CD8-positive, alpha-beta memory T cell (primary cell): ENCODE data around the gene ISLR2. TPM values are rescaled to one million over a fixed set of nuclear protein-coding genes. Genes with fewer than 3 reads are reported as not detected.

ENCODE experiments used
- CTCF ChIA-PET: fragments of 350-600 bp; sonication (Branson Sonifier 250); formaldehyde crosslinking; loops from one replicate; lab custom pipeline; 2021; ENCODE audit warnings: antibody characterized with exemption; lab: Charles Lee
- POLR2A ChIA-PET: fragments of 350-600 bp; sonication (Branson Sonifier 250); formaldehyde crosslinking; loops from one replicate; lab custom pipeline; 2021; ENCODE audit warnings: antibody characterized with exemption; lab: Charles Lee
- DNase-seq, 5 donors: peaks; one replicate each; pipeline versions ENCODE4 v3.0.0 to v3.0.0-alpha.2; 2020 to 2022; ENCODE audit warnings: mixed read lengths in 1 of 5
- H3K27ac ChIP-seq: one replicate; pipeline ENCODE4 v1.7.0; 2013; ENCODE audit warnings: low read depth, mild to moderate bottlenecking, low read length, moderate library complexity
- H3K27me3 ChIP-seq: 2 replicates; pipeline ENCODE4 v1.7.0; 2013; ENCODE audit warnings: low read length, mild to moderate bottlenecking; ENCODE audit not compliant: insufficient read depth, poor library complexity, severe bottlenecking
- H3K36me3 ChIP-seq: 2 replicates; pipeline ENCODE4 v1.7.0; 2013; ENCODE audit warnings: mild to moderate bottlenecking, low read length, moderate library complexity; ENCODE audit not compliant: insufficient read depth
- H3K4me1 ChIP-seq: 2 replicates; pipeline ENCODE4 v1.7.0; 2013; ENCODE audit warnings: mild to moderate bottlenecking, low read length, moderate library complexity; ENCODE audit not compliant: insufficient read depth
- H3K4me3 ChIP-seq: 2 replicates; pipeline ENCODE4 v1.7.0; 2013; ENCODE audit warnings: mild to moderate bottlenecking, low read length
- H3K9me3 ChIP-seq: 2 replicates; pipeline ENCODE4 v1.7.0; 2013; ENCODE audit warnings: mild to moderate bottlenecking, low read length
- H3K27ac Mint-ChIP-seq, 8 donors: one replicate each; pipeline ENCODE4 v1.8.0; 2020 to 2021; ENCODE audit warnings: mixed read lengths in 8 of 8, mild to moderate bottlenecking in 6 of 8, inconsistent platforms in 3 of 8, moderate library complexity in 3 of 8
- H3K27me3 Mint-ChIP-seq, 2 donors: one replicate each; pipeline ENCODE4 v1.8.0; 2020 to 2021; ENCODE audit warnings: mixed read lengths in 2 of 2, mild to moderate bottlenecking in 1 of 2, moderate library complexity in 1 of 2
- H3K36me3 Mint-ChIP-seq, 3 donors: one replicate each; pipeline ENCODE4 v1.8.0; 2020 to 2021; ENCODE audit warnings: mixed read lengths in 3 of 3, inconsistent platforms in 1 of 3, mild to moderate bottlenecking in 1 of 3
- H3K4me1 Mint-ChIP-seq, 3 donors: one replicate each; pipeline ENCODE4 v1.8.0; 2020 to 2021; ENCODE audit warnings: mixed read lengths in 3 of 3, inconsistent platforms in 1 of 3, mild to moderate bottlenecking in 1 of 3
- H3K4me3 Mint-ChIP-seq, 7 donors: one replicate each; pipeline ENCODE4 v1.8.0; 2020 to 2021; ENCODE audit warnings: mixed read lengths in 7 of 7, mild to moderate bottlenecking in 6 of 7, moderate library complexity in 4 of 7, inconsistent platforms in 2 of 7
- H3K9me3 Mint-ChIP-seq, 5 donors: one replicate each; pipeline ENCODE4 v1.8.0; 2020 to 2022; ENCODE audit warnings: mixed read lengths in 5 of 5, mild to moderate bottlenecking in 3 of 5, moderate library complexity in 2 of 5, inconsistent platforms in 1 of 5
- polyA plus RNA-seq: library from polyadenylated mRNA; unstranded; fragments of 300-500 nt; fragmentation: Illumina TruSeq; gene quantifications from one replicate; pipeline ENCODE4 v1.2.3, GENCODE V29; 2021
- total RNA-seq, 2 experiments: library from RNA; stranded (reverse); gene quantifications; one replicate each; pipeline ENCODE4 v1.2.3, GENCODE V29; 2021

ISLR2 gene
- total and polyA plus RNA-seq, 3 experiments from 2014 or later: not detected

GRCh38 chr15:74179101-74179841 is 48.9 kb downstream of the ISLR2 start:
- no peak overlapping the region for H3K27ac Mint-ChIP-seq
- no peak for DNase-seq
- H3K4me3 Mint-ChIP-seq: no peak overlapping the region
- Histone ChIP-seq H3K27ac (no peak overlapping the region), H3K27me3 (no peaks in the 10 kb centered on the region), H3K4me1 (no peaks in the 10 kb centered on the region), H3K36me3 (no peaks in the 10 kb centered on the region), H3K9me3 (no peaks in the 10 kb centered on the region), H3K4me3 (no peak overlapping the region)
- H3K9me3 Mint-ChIP-seq: no peaks in the 10 kb centered on the region
- POLR2A ChIA-PET: no interaction called here
- no peaks in the 10 kb centered on the region for H3K4me1 Mint-ChIP-seq
- peaks cover 2 to 17% of the 10 kb centered on the region in 2 donors for H3K27me3 Mint-ChIP-seq
- H3K36me3 Mint-ChIP-seq: no peaks in the 10 kb centered on the region
- CTCF ChIA-PET: no interaction called here

GRCh38 chr15:74179983-74180880 is 49.8 kb downstream of the ISLR2 start:
- no peaks in the 10 kb centered on the region for H3K9me3 ChIP-seq
- no peak for DNase-seq
- H3K27ac ChIP-seq: no peak overlapping the region
- ChIA-PET CTCF (no interaction called here), POLR2A (no interaction called here)
- no peaks in the 10 kb centered on the region for H3K36me3 ChIP-seq
- H3K4me3 Mint-ChIP-seq: no peak overlapping the region
- no peaks in the 10 kb centered on the region for H3K4me1 ChIP-seq
- H3K27me3 Mint-ChIP-seq: peaks cover 2 to 17% of the 10 kb centered on the region in 2 donors
- no peaks in the 10 kb centered on the region for H3K27me3 ChIP-seq
- no peaks in the 10 kb centered on the region for H3K4me1 Mint-ChIP-seq
- no peak overlapping the region for H3K27ac Mint-ChIP-seq
- H3K4me3 ChIP-seq: no peak overlapping the region
- H3K36me3 Mint-ChIP-seq: no peaks in the 10 kb centered on the region
- no peaks in the 10 kb centered on the region for H3K9me3 Mint-ChIP-seq

GRCh38 chr15:74180881-74181602 is 50.7 kb downstream of the ISLR2 start:
- ChIA-PET POLR2A (no interaction called here), CTCF (no interaction called here)
- Histone ChIP-seq H3K27ac (no peak overlapping the region), H3K36me3 (no peaks in the 10 kb centered on the region), H3K27me3 (no peaks in the 10 kb centered on the region), H3K4me1 (no peaks in the 10 kb centered on the region), H3K9me3 (no peaks in the 10 kb centered on the region), H3K4me3 (no peak overlapping the region)
- Mint-ChIP-seq H3K4me3 (no peak overlapping the region), H3K27me3 (peaks cover 5 to 17% of the 10 kb centered on the region in 2 donors), H3K9me3 (no peaks in the 10 kb centered on the region), H3K4me1 (no peaks in the 10 kb centered on the region), H3K27ac (peak overlapping the region in 1 of 8 donors; percentile 55), H3K36me3 (no peaks in the 10 kb centered on the region)
- DNase-seq: no peak

GRCh38 chr15:74182131-74182530 is 51.7 kb downstream of the ISLR2 start:
- no peak overlapping the region for H3K4me3 Mint-ChIP-seq
- H3K36me3 Mint-ChIP-seq: no peaks in the 10 kb centered on the region
- no peak overlapping the region for H3K27ac ChIP-seq
- DNase-seq: no peak
- H3K9me3 Mint-ChIP-seq: no peaks in the 10 kb centered on the region
- no peaks in the 10 kb centered on the region for H3K4me1 Mint-ChIP-seq
- H3K4me1 ChIP-seq: no peaks in the 10 kb centered on the region
- ChIA-PET POLR2A (no interaction called here), CTCF (no interaction called here)
- H3K27ac Mint-ChIP-seq: no peak overlapping the region
- H3K36me3 ChIP-seq: no peaks in the 10 kb centered on the region
- H3K9me3 ChIP-seq: no peaks in the 10 kb centered on the region
- H3K4me3 ChIP-seq: no peak overlapping the region
- peaks cover 5 to 17% of the 10 kb centered on the region in 2 donors for H3K27me3 Mint-ChIP-seq
- no peaks in the 10 kb centered on the region for H3K27me3 ChIP-seq

GRCh38 chr15:74184582-74185091 is 54.3 kb downstream of the ISLR2 start:
- Histone ChIP-seq H3K36me3 (no peaks in the 10 kb centered on the region), H3K27me3 (no peaks in the 10 kb centered on the region), H3K27ac (no peak overlapping the region), H3K9me3 (no peaks in the 10 kb centered on the region), H3K4me1 (no peaks in the 10 kb centered on the region), H3K4me3 (no peak overlapping the region)
- peaks cover 3 to 13% of the 10 kb centered on the region in 2 donors for H3K27me3 Mint-ChIP-seq
- no peaks in the 10 kb centered on the region for H3K36me3 Mint-ChIP-seq
- no peaks in the 10 kb centered on the region for H3K4me1 Mint-ChIP-seq
- ChIA-PET POLR2A (no interaction called here), CTCF (no interaction called here)
- H3K27ac Mint-ChIP-seq: no peak overlapping the region
- no peak for DNase-seq
- no peaks in the 10 kb centered on the region for H3K9me3 Mint-ChIP-seq
- H3K4me3 Mint-ChIP-seq: peak overlapping the region in 1 of 7 donors; percentile 51

- no peaks in the 10 kb centered on the region for H3K9me3 Mint-ChIP-seq
These were observed 55.4 kb downstream of the ISLR2 start for GRCh38 chr15:74185710-74186348.

More at GRCh38 chr15:74185710-74186348, 55.4 kb downstream of the ISLR2 start:
- no peak for DNase-seq
- H3K27me3 Mint-ChIP-seq: peaks cover 3 to 6% of the 10 kb centered on the region in 2 donors
- no peak overlapping the region for H3K4me3 Mint-ChIP-seq
- no peaks in the 10 kb centered on the region for H3K9me3 ChIP-seq
- ChIA-PET CTCF (no interaction called here), POLR2A (no interaction called here)
- H3K27ac ChIP-seq: no peak overlapping the region
- H3K36me3 Mint-ChIP-seq: no peaks in the 10 kb centered on the region
- H3K4me1 Mint-ChIP-seq: no peaks in the 10 kb centered on the region
- H3K27ac Mint-ChIP-seq: no peak overlapping the region
- no peaks in the 10 kb centered on the region for H3K4me1 ChIP-seq
- no peaks in the 10 kb centered on the region for H3K36me3 ChIP-seq
- no peaks in the 10 kb centered on the region for H3K27me3 ChIP-seq
- H3K4me3 ChIP-seq: no peak overlapping the region
